ENCODE data around the gene NRGN. TPM values are rescaled to one million over a fixed set of nuclear protein-coding genes. Genes with fewer than 3 reads are reported as not detected.

Gene NRGN
- 3.9 and 6.1 TPM in 2 replicates for total RNA-seq

- intact Hi-C loops (cut with micrococcal nuclease): loop anchor here (1.0 to 10.0 kb wide), 7 partner anchors 8 to 1675 kb away; partner anchors contain the start of genes HSPA8, SIAE, SPA17 and TBRG1
- H3K27me3 Mint-ChIP-seq (ENCODE audit: insufficient read depth): peaks cover 38% of the 10 kb centered on the region
- H3K4me1 Mint-ChIP-seq (ENCODE audit: low read depth): peaks cover 25% of the 10 kb centered on the region
- DNase-seq (ENCODE audit: low spot score): peak; percentile 80
- peaks cover 2% of the 10 kb centered on the region for H3K36me3 Mint-ChIP-seq (ENCODE audit: low read depth)
- peak within 1 kb of the TSS; percentile 85 for H3K4me3 Mint-ChIP-seq
- peak within 1 kb of the TSS; percentile 54 for H3K27ac Mint-ChIP-seq
- no peaks in the 10 kb centered on the region for H3K9me3 Mint-ChIP-seq
These were observed at the start of gene NRGN for GRCh38 chr11:124739479-124740276. TSS of gene NRGN (plus strand) at chr11:124739942. CDS start at chr11:124740085, 143 bp downstream.

- Mint-ChIP-seq H3K4me1 (ENCODE audit: low read depth) (no peaks in the 10 kb centered on the region), H3K4me3 (no peak overlapping the region), H3K9me3 (no peaks in the 10 kb centered on the region), H3K27me3 (ENCODE audit: insufficient read depth) (peaks cover 11% of the 10 kb centered on the region), H3K27ac (no peak overlapping the region), H3K36me3 (ENCODE audit: low read depth) (no peaks in the 10 kb centered on the region)
- no peak for DNase-seq (ENCODE audit: low spot score)
- intact Hi-C loops (cut with micrococcal nuclease): no loop called here
These were observed 46.6 kb upstream of the NRGN start for GRCh38 chr11:124693142-124693541.

GRCh38 chr11:124699547-124699946 is 40.2 kb upstream of the NRGN start:
- intact Hi-C loops (cut with micrococcal nuclease): no loop called here
- no peak overlapping the region for H3K27ac Mint-ChIP-seq
- H3K9me3 Mint-ChIP-seq: no peaks in the 10 kb centered on the region
- no peak for DNase-seq (ENCODE audit: low spot score)
- H3K36me3 Mint-ChIP-seq (ENCODE audit: low read depth): no peaks in the 10 kb centered on the region
- no peaks in the 10 kb centered on the region for H3K4me1 Mint-ChIP-seq (ENCODE audit: low read depth)
- H3K27me3 Mint-ChIP-seq (ENCODE audit: insufficient read depth): peaks cover 8% of the 10 kb centered on the region
- no peak overlapping the region for H3K4me3 Mint-ChIP-seq

GRCh38 chr11:124700028-124700427 is 39.7 kb upstream of the NRGN start:
- H3K4me3 Mint-ChIP-seq: no peak overlapping the region
- no peaks in the 10 kb centered on the region for H3K36me3 Mint-ChIP-seq (ENCODE audit: low read depth)
- H3K27ac Mint-ChIP-seq: no peak overlapping the region
- peaks cover 8% of the 10 kb centered on the region for H3K27me3 Mint-ChIP-seq (ENCODE audit: insufficient read depth)
- H3K9me3 Mint-ChIP-seq: no peaks in the 10 kb centered on the region
- intact Hi-C loops (cut with micrococcal nuclease): no loop called here
- DNase-seq (ENCODE audit: low spot score): no peak
- H3K4me1 Mint-ChIP-seq (ENCODE audit: low read depth): no peaks in the 10 kb centered on the region

GRCh38 chr11:124707829-124708228 is 31.9 kb upstream of the NRGN start:
- H3K9me3 Mint-ChIP-seq: no peaks in the 10 kb centered on the region
- no peaks in the 10 kb centered on the region for H3K4me1 Mint-ChIP-seq (ENCODE audit: low read depth)
- no peak for DNase-seq (ENCODE audit: low spot score)
- intact Hi-C loops (cut with micrococcal nuclease): no loop called here
- peaks cover 4% of the 10 kb centered on the region for H3K27me3 Mint-ChIP-seq (ENCODE audit: insufficient read depth)
- no peak overlapping the region for H3K4me3 Mint-ChIP-seq
- no peak overlapping the region for H3K27ac Mint-ChIP-seq
- no peaks in the 10 kb centered on the region for H3K36me3 Mint-ChIP-seq (ENCODE audit: low read depth)

- H3K9me3 Mint-ChIP-seq: no peaks in the 10 kb centered on the region
- no peak overlapping the region for H3K27ac Mint-ChIP-seq
- intact Hi-C loops (cut with micrococcal nuclease): no loop called here
- peaks cover under 1% of the 10 kb centered on the region for H3K4me1 Mint-ChIP-seq (ENCODE audit: low read depth)
- no peak for DNase-seq (ENCODE audit: low spot score)
- peaks cover 14% of the 10 kb centered on the region for H3K27me3 Mint-ChIP-seq (ENCODE audit: insufficient read depth)
- no peak overlapping the region for H3K4me3 Mint-ChIP-seq
- no peaks in the 10 kb centered on the region for H3K36me3 Mint-ChIP-seq (ENCODE audit: low read depth)
These were observed 27.4 kb upstream of the NRGN start for GRCh38 chr11:124712392-124712791.

GRCh38 chr11:124716591-124716990 is 23.2 kb upstream of the NRGN start:
- Mint-ChIP-seq H3K9me3 (no peaks in the 10 kb centered on the region), H3K27ac (no peak overlapping the region), H3K4me3 (no peak overlapping the region), H3K27me3 (ENCODE audit: insufficient read depth) (peaks cover 42% of the 10 kb centered on the region), H3K36me3 (ENCODE audit: low read depth) (no peaks in the 10 kb centered on the region), H3K4me1 (ENCODE audit: low read depth) (peaks cover 7% of the 10 kb centered on the region)
- intact Hi-C loops (cut with micrococcal nuclease): no loop called here
- no peak for DNase-seq (ENCODE audit: low spot score)

GRCh38 chr11:124717421-124717785 is 22.3 kb upstream of the NRGN start:
- Mint-ChIP-seq H3K4me3 (no peak overlapping the region), H3K9me3 (no peaks in the 10 kb centered on the region), H3K4me1 (ENCODE audit: low read depth) (peaks cover 7% of the 10 kb centered on the region), H3K27me3 (ENCODE audit: insufficient read depth) (peaks cover 42% of the 10 kb centered on the region), H3K27ac (no peak overlapping the region), H3K36me3 (ENCODE audit: low read depth) (no peaks in the 10 kb centered on the region)
- intact Hi-C loops (cut with micrococcal nuclease): no loop called here
- no peak for DNase-seq (ENCODE audit: low spot score)

- H3K27ac Mint-ChIP-seq: no peak overlapping the region
- intact Hi-C loops (cut with micrococcal nuclease): no loop called here
- no peak for DNase-seq (ENCODE audit: low spot score)
- no peak overlapping the region for H3K4me3 Mint-ChIP-seq
- H3K27me3 Mint-ChIP-seq (ENCODE audit: insufficient read depth): peaks cover 42% of the 10 kb centered on the region
- no peaks in the 10 kb centered on the region for H3K9me3 Mint-ChIP-seq
- no peaks in the 10 kb centered on the region for H3K36me3 Mint-ChIP-seq (ENCODE audit: low read depth)
- peaks cover 7% of the 10 kb centered on the region for H3K4me1 Mint-ChIP-seq (ENCODE audit: low read depth)
These were observed 21.7 kb upstream of the NRGN start for GRCh38 chr11:124717786-124718651.

GRCh38 chr11:124718801-124719200 is 20.9 kb upstream of the NRGN start:
- intact Hi-C loops (cut with micrococcal nuclease): no loop called here
- no peaks in the 10 kb centered on the region for H3K36me3 Mint-ChIP-seq (ENCODE audit: low read depth)
- peaks cover 7% of the 10 kb centered on the region for H3K4me1 Mint-ChIP-seq (ENCODE audit: low read depth)
- H3K27ac Mint-ChIP-seq: no peak overlapping the region
- H3K4me3 Mint-ChIP-seq: no peak overlapping the region
- no peaks in the 10 kb centered on the region for H3K9me3 Mint-ChIP-seq
- peaks cover 43% of the 10 kb centered on the region for H3K27me3 Mint-ChIP-seq (ENCODE audit: insufficient read depth)
- DNase-seq (ENCODE audit: low spot score): no peak

GRCh38 chr11:124719534-124719933 is 20.2 kb upstream of the NRGN start:
- Mint-ChIP-seq H3K36me3 (ENCODE audit: low read depth) (no peaks in the 10 kb centered on the region), H3K27me3 (ENCODE audit: insufficient read depth) (peaks cover 47% of the 10 kb centered on the region), H3K9me3 (no peaks in the 10 kb centered on the region), H3K4me3 (no peak overlapping the region), H3K27ac (no peak overlapping the region), H3K4me1 (ENCODE audit: low read depth) (peaks cover 7% of the 10 kb centered on the region)
- DNase-seq (ENCODE audit: low spot score): no peak
- intact Hi-C loops (cut with micrococcal nuclease): no loop called here

GRCh38 chr11:124722176-124722575 is 17.6 kb upstream of the NRGN start:
- Mint-ChIP-seq H3K27me3 (ENCODE audit: insufficient read depth) (peaks cover 44% of the 10 kb centered on the region), H3K4me1 (ENCODE audit: low read depth) (peaks cover 7% of the 10 kb centered on the region)
- intact Hi-C loops (cut with micrococcal nuclease): no loop called here

More at GRCh38 chr11:124722176-124722575, 17.6 kb upstream of the NRGN start:
- no peak overlapping the region for H3K27ac Mint-ChIP-seq
- no peaks in the 10 kb centered on the region for H3K9me3 Mint-ChIP-seq
- H3K4me3 Mint-ChIP-seq: no peak overlapping the region
- H3K36me3 Mint-ChIP-seq (ENCODE audit: low read depth): no peaks in the 10 kb centered on the region
- DNase-seq (ENCODE audit: low spot score): no peak
